ENCODE results near the gene CNNM3.
"Not testable (repeated sequence)": the region's sequence is repeated elsewhere in the genome, so short reads cannot be mapped to it uniquely, and the experiment has no call there.

DNA sequence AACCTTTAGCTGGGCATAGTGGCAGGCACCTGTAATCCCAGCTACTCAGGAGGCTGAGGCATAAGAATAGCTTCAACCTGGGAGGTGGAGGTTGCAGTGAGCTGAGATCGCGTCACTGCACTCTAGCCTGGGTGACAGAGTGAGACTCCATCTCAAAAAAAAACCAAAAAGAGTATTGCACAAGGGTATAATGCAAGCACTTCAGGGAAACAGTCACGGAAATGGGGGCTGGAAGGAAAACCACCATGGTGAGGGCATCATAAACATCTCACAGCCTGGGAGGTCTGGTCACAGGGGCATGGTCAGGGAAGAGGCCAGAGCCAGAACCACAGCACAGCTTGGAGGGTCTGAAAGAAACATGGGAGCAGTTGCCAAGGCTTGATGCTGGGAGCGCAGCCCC is 47.0 kb downstream of the CNNM3 start:
- TF ChIP-seq, protein P1, sequence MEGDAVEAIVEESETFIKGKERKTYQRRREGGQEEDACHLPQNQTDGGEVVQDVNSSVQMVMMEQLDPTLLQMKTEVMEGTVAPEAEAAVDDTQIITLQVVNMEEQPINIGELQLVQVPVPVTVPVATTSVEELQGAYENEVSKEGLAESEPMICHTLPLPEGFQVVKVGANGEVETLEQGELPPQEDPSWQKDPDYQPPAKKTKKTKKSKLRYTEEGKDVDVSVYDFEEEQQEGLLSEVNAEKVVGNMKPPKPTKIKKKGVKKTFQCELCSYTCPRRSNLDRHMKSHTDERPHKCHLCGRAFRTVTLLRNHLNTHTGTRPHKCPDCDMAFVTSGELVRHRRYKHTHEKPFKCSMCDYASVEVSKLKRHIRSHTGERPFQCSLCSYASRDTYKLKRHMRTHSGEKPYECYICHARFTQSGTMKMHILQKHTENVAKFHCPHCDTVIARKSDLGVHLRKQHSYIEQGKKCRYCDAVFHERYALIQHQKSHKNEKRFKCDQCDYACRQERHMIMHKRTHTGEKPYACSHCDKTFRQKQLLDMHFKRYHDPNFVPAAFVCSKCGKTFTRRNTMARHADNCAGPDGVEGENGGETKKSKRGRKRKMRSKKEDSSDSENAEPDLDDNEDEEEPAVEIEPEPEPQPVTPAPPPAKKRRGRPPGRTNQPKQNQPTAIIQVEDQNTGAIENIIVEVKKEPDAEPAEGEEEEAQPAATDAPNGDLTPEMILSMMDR (IDR thresholded peaks at IDR 0.05; ENCODE audit: low read depth, low read length), result not testable (repeated sequence)
- not testable (repeated sequence) for TF ChIP-seq EZH2phosphoT487 (IDR thresholded peaks at IDR 0.05; ENCODE audit: low read depth)
